GM21723 (cell line): ENCODE measurements around the gene POLG.

Source experiments
- ATAC-seq: cut with Tn5 transposase; IDR thresholded peaks from one replicate; pipeline ENCODE4 v1.9.1; 2021; ENCODE audit warnings: mild to moderate bottlenecking, moderate library complexity; ENCODE audit not compliant: unreplicated experiment

POLG gene

DNA sequence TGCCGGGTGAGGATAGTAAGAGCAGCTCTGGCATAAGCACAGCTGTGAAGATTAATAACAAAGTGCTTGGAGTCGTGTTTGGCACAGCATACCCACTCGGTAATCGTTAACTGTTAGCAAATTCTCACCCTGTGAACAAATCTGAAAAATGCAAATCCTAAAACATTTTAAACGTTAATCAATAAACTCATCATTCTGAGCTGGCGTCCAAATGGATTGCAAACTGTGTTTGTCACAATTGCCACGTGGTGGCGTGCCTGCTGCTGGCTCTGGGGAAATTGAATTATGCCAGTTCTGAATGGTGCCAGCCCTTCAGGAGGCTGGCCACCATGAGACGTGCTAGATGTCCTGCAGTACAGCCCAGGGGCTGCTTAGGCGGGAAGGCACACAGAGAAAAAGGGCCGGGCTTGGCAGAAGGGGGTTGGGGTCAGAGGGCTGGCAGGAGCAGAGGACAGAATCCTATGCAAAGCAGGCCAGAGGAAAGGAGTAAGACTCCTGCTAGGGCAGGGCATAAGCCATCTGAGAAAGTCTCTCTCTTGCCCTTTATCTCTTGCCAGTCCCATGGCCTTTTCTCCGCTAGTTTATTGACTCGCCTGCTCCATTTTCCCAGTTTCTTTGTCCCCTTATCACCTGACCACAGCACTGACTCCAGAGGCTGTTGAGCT, 22.1 kb upstream of the POLG start:
- no peak for ATAC-seq

GRCh38 chr15:89353991-89354390, 19.4 kb upstream of the POLG start:
- ATAC-seq, result no peak

DNA sequence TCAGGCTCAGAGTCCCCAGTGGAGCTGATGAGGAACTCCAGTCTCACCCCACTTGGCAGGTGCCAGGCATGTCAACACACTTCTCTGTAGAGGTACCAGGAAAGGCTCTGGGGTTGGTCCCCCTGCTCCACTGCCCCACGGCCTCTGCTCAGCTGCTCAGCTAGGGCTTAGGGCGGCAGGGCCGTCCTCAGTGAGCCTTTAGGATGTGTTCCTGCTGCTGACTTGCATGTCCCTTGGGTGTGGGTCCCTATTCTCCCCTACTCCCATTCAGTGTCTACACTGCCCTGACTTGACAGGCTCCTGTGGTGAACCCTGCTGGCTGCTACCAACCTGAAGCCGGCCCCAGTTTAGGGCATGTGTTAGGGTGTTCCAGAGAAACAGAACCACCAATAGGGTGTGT, 17.9 kb upstream of the POLG start:
- no peak for ATAC-seq

GRCh38 chr15:89349206-89349558, 14.6 kb upstream of the POLG start:
- no peak for ATAC-seq

DNA sequence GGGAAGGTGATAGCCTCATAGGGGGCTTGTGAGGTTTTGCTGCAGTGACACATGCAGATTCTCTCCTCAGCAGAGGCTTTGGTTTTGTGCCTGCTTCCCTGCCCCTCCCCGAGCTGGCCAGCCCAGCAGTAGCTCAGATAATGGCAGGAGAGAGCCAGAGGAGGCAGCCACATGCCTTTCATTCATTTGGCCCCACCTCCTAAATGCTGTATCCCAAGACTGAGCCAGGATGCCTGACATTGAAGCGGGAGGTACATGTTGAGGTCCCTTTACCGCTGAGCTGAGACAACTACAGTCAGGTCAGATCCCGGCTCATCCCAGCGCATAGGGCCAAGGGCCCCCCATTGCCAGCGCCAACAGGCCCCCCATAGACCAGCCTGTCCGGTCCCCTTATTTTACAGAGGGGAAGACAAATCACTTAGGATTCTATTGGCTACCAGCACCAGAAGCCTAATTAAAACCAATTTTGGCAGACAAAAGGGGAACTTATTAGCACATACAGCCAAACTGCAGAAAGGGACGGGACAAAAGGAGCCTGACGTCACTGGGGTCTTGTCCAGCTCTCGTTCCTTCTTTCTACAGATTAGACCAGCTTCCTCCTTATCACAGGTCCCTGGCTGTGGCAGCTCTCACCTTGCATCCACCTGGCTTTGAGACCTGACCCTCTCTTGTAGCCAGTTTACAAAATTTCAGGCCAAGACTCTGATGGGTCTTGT, 12.1 kb upstream of the POLG start:
- ATAC-seq, result no peak

- ATAC-seq, result no peak
Observed at GRCh38 chr15:89345248-89345647, 10.6 kb upstream of the POLG start.

- ATAC-seq, result no peak
Observed at GRCh38 chr15:89342840-89343239, 8.2 kb upstream of the POLG start.

DNA sequence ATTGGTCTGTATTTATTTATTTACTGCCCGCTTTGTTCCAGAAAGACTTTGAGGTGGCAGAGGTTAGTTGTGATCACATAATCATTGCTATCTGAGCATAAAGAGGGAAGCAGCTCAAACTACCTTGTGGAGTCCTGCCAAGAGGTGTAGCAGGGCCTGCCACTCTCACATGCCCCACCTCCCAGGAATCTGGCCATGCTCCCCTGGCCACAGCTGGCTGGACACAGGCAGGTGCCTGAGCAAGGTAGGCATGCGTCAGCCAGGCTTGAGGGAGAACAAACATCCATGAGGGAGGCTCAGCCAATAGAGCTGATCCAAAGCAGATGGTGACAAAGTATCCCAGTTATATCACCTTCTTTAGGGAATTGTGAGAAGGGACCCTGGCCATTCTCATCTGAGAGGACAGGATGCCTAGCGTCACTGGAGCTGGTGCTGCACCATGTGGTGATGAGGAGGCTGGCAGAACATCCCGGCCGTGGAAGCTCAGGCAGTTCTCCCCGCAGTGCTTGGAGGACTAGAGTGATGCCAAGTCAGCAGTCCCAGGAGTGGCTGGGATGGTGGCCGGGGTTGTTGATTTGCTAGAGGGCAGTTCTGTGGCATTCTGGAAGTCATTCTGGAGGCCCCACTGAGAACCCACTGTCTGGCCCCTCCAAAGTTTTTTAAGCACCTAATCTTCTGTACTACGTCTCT, 6.8 kb upstream of the POLG start:
- no peak for ATAC-seq

DNA sequence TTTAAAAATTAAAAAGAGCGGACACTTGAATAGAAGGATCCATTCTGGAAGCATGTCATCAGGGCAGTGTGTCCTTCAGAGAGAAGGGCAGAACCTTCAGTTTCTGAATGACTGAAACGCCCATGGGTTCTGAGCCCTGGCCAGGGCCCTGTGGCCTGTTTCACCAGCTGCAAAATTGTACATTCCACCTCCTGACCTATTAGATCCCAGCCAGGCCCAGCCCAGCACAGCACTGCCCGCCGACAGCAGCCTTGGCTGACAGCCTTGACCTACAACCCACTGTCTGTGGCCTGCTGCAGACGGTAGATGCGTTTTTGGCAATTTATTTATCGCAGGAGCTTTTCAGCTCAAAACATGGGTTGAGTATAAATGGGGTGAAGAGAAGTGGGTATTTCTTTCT, 5.9 kb upstream of the POLG start:
- ATAC-seq, result no peak

DNA sequence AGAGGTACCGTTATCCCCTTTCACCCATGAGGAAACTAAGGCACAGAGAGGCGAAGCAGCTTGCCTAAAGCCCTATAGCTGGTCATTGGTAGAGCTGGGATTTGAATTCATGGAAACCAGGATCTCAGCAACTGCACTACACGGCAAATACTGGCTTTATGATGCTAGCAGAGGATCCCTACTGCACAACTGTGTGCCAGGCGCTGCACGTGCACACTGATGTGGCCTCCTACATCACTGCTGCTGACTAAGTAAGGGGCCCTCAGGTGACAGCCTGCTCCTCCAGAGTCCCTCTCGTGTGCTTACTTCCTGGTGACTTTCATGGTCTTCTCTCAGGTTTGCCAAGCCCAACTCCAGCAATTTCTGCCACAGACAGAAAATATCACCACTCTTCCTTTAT, 3.4 kb upstream of the POLG start:
- no peak for ATAC-seq

DNA sequence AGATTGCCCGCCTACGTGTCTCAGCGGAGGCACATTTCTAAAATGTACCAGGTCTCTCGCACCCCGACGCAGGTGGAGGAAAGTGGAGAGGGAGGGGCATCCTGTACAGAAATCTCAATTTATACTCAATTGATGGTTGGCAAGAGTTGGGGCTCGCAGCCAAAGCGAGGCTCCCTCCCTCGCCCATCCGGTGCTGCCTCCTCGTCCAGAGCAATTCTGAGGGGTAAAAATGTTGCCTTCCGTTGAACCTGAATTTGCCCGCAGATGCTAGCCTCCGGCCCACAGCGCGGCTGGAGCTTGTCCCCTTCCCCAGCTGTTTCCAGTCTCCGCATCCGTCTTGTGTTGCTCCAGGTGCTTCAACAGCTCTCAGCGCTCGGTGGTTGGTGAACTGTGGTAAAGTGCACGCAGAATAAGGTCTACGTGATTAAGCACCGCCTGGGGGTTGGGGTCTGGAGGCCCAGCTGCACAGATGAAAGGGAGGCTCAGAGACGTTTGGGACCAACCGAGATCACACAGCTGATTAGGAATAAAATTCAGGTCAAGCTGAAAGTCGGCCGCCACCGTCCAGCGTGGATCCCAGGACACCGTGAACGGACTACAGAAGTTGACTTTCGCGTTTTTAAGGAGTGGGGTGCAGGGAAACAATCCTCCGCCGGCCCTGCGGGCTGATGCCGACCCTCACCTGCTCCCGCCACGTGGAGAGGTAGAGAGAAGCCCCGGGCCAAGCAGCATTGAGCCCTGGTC, 846 bp upstream of the POLG start:
- peak; percentile 23 for ATAC-seq

DNA sequence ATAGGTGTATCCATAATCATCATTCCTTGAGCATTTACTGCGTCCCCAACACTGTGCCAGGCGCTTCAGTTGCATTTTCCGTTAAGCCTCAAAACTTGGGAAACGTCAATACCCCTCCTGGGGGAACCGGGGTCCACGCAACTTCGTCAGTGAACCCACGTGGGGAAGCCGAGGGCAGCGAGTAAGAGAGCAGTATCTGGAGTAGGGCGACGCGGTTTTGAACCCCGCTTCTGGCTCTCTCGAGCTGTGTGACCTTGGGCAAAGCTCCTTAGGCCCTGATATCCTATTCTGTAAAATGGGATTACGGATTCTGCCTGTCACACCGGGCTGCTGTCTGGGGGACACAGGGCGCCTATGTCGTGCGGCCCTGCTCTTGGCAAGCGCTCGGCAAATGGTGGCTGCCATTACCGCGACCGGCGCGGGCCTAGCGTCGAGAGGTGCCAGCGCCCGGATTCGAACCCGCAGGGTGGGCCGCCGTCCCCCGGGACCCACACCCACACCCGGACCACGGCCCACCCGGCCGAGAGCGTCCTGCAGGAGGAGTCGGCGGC, 590 bp downstream of the POLG start:
- peak; percentile 0 for ATAC-seq

DNA sequence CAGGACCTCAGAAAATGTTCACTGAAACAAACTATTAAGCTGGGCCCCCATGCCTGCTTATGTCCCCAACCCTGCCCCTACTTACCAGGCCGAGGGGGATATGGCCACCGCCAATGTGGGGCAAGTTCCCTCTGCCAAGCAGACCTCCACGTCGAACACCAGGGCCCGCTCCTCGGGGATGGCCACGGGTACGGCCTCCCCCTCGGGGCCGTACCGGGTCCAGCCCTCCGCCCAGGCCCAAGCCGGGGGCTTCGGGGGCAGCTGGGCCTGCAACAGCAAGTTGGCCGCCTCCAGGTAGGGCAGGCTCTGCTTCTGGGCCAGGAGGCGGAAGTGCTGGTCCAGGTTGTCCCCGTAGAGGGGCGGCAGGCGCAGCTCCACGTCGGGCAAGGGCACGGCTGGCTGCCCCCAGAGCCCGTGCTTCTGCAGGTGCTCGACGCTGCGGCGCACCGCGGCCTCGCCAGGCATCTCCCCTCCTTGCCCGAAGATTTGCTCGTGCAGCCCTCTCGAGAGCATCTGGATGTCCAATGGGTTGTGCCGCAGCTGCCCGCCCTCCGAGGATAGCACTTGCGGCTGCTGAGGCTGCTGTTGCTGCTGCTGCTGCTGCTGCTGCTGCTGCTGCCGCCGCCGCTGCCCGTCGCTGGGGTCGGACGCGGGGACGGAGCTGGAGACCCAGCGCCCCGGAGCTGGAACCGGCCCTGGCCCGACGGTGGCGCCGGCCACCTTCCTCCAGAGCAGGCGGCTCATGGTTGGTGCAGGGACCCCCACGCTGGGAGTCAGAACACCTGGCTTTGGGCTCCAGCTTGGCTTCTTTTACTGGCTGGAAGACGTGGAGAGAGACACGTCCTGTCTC, 1.4 kb downstream of the POLG start:
- ATAC-seq, result no peak

GRCh38 chr15:89332446-89332845, 2.2 kb downstream of the POLG start:
- no peak for ATAC-seq

DNA sequence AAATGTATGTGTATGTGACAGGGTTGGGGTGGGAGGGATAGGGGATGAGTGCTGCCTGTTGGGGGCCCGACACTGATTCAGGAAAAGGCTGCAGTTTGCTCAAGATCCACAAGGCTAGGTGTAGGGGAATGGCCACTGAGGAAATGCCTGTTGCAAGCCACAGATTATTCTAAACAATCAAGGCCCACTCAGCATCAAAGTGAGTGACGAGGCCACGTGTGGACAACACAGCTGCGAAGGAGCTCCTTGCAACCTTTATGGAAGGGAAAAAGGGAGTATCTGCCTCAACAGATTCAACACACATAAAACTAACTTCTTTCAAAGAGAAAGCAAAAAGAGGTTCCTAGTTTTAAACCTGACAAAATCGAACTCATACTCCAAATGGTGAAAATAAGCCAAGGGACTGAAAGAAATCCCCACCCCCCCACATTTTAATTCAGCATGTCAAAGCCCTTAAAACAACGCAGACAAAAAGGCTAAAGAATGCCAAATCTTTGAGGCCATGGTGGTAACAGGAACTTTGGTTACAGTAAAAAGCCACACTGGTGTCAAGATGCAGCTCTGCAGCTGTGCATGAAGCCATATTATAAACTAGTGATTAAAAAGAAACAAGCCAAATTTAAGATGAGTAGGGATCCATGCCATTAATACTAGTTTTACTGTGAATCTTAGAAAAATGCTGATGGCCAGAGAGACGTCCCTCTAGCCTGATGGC, 3.6 kb downstream of the POLG start:
- no peak for ATAC-seq

- no peak for ATAC-seq
Observed at GRCh38 chr15:89330119-89330518, 4.5 kb downstream of the POLG start.

DNA sequence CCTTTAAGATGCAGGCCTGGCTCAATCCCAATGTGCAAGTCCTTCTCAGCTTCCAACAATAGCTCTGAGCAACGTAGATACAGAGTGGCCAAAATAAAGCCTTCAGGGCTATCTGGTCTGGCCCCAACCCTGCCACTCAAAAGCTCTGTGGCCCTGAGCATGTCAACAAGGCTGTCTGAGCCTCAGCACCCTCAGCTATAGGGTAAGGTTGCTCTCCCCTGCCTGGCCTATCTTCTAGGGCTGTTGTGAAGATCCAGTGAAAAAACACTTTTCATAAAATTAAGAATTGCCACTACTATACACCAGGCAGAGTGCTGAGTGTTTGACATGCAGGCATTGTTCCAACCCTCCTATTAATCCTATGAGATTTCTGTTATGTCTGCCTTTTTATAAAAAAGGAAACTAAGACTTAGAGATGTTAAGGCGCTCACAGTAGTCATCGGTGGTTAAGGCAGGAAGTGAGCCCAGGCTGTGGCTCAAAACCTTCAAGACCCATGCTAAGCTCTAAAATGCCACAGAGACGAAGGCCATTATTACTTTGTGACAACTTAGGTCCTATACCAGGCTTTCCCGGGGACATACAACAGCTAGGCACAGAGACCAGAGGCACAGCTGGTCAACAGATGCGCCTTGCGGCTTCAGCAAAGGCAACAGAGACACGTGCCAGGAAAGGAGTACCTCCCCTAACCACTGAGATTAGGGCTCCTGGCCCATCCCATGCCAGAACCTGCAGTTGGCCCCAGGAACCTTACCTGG, 5.1 kb downstream of the POLG start:
- ATAC-seq, result no peak

DNA sequence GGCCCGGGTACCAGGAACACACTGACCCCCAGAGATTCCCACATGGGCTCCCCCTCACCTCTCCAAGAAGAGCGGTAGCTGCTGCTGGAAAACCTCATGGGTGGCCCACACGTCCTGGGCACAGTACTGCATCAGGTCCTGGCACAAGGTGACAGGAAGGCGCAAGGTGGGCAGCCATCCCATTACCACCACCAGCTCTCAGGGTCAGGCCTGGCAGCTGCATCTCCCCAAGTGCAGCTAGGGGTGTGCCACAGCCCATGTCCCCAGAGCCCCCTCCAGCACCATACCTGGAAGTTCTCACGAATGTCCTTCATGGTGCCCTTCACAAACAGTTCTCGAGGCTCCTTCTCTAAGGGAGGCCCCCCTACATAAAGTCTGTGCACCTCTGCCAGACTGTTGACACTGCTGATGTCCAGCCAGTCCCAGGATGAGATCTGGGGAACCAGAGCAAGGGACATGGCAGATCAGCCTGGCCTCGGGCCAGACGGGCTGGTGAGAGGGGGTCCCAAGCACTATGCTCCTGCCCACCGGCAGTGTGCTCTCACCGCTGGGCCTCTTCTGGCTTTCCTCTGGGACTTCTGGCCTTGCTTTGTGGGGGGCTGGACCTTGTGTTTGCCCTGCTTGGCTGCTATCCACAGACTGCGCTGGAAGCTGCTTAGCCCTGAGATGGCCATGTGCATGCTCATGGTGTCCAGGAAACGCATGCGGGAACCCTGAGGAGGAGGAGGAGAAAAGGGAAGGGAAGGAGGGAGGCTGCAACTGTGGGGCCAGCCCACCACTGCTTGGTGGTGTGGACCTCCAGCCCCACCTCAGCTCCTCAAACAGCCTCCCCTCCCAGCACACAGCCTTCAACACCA, 6.0 kb downstream of the POLG start:
- no peak for ATAC-seq
